Stimulated activated naive CD8-positive, alpha-beta T cell treated with anti-CD3 and anti-CD28 coated beads, Interleukin-15, Interleukin-2, amounts not matched to agents 100 ng/mL and 50 ng/mL, for 24 hours (primary cell): ENCODE results near the gene C18orf32.
A peak's percentile ranks its signal among the peaks of the same experiment; 100 is the strongest.
"Not testable (repeated sequence)": the region's sequence is repeated elsewhere in the genome, so short reads cannot be mapped to it uniquely, and the experiment has no call there.

Experiments used
- H3K27ac Mint-ChIP-seq: one replicate; pipeline ENCODE4 v1.8.0; 2021; ENCODE audit warnings: mild to moderate bottlenecking, mixed read lengths
- H3K27me3 Mint-ChIP-seq: one replicate; pipeline ENCODE4 v1.8.0; 2021; ENCODE audit warnings: mixed read lengths
- H3K36me3 Mint-ChIP-seq: one replicate; pipeline ENCODE4 v1.8.0; 2021; ENCODE audit warnings: low read depth, mixed read lengths
- H3K4me1 Mint-ChIP-seq: one replicate; pipeline ENCODE4 v1.8.0; 2021; ENCODE audit warnings: low read depth, mixed read lengths
- H3K4me3 Mint-ChIP-seq: one replicate; pipeline ENCODE4 v1.8.0; 2021; ENCODE audit warnings: mild to moderate bottlenecking, mixed read lengths
- H3K9me3 Mint-ChIP-seq: one replicate; pipeline ENCODE4 v1.8.0; 2021; ENCODE audit warnings: mixed read lengths

The C18orf32 gene

DNA sequence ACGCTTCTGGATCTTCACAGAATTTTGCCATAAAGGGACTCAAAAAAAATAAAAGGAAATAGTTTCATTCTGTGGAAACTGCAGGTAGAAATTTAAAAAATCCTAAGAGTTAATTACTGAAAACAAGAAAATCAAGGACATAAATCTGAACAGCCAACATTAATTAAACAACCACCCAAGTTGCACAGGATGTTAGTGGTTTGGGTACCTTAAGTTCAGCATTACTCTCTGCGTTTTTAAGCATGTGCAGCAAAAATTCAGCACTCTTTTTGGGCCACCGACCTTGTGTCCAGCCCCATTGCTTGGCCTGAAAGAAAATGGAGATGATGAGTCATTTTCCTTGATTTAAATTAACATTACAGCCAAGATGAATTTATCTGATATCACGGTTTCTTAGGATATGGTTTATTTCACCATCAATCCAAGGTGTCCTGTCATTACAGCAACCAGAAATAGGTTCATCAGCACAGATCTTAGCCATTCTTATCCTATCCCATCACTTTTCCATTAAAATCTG lies 3.3 kb upstream of the C18orf32 start:
- peak overlapping the region; percentile 100 for H3K27ac Mint-ChIP-seq
- peak overlapping the region; percentile 97 for H3K4me3 Mint-ChIP-seq
- peaks cover 70% of the 10 kb centered on the region for H3K4me1 Mint-ChIP-seq
- no peaks in the 10 kb centered on the region for H3K27me3 Mint-ChIP-seq
- H3K9me3 Mint-ChIP-seq: no peaks in the 10 kb centered on the region
- peaks cover 62% of the 10 kb centered on the region for H3K36me3 Mint-ChIP-seq

DNA sequence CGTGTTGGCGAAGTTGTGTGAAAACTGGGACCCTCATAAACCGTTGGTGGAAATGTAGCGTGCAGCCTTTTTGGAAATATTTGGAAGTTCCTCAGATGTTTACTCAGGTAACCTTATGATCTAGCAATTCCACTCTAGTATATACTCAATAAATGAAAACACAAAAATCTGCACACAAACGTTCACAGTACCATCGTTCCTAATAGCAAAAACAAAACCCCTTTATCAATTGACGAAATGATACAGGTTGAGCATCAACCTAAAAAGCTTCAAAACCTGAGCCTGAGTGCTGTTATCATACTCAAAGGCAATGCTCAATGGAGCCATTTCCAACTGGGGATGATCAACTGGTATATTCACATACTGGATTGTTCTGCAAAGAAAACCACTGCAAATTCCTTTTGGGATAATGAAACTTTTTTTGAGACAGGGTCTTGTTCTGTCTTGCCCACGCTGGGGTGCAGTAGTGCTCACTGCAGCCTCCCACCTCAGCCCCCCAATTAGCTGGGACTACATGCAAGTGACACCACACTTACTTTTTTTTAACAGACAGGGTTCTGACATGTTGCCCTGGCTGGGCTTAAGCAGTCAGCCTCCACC lies 777 bp upstream of the C18orf32 start:
- peak overlapping the region; percentile 100 for H3K27ac Mint-ChIP-seq
- H3K4me1 Mint-ChIP-seq: peaks cover 84% of the 10 kb centered on the region
- H3K9me3 Mint-ChIP-seq: no peaks in the 10 kb centered on the region
- peak overlapping the region; percentile 97 for H3K4me3 Mint-ChIP-seq
- no peaks in the 10 kb centered on the region for H3K27me3 Mint-ChIP-seq
- H3K36me3 Mint-ChIP-seq: peaks cover 78% of the 10 kb centered on the region

DNA sequence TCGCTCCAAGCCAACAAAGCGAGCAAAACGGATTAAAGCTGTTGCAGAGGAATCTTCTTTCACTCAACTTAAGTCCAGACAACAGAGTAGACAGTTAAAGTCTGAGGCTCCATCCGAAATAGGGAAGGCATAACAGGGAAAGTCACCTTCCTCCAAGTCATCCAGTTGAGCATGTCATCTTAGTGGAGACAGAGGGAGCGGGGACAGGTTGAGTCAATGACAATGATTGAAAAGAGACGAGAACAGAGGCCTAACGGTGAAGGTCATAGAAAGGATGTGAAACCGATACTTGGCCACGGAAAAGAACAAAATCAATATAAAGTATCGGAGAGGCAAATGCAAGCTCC lies 455 bp downstream of the C18orf32 start:
- no peaks in the 10 kb centered on the region for H3K27me3 Mint-ChIP-seq
- peaks cover 78% of the 10 kb centered on the region for H3K36me3 Mint-ChIP-seq
- peak overlapping the region; percentile 100 for H3K27ac Mint-ChIP-seq
- H3K9me3 Mint-ChIP-seq: no peaks in the 10 kb centered on the region
- H3K4me1 Mint-ChIP-seq: peaks cover 78% of the 10 kb centered on the region
- H3K4me3 Mint-ChIP-seq: peak overlapping the region; percentile 97

DNA sequence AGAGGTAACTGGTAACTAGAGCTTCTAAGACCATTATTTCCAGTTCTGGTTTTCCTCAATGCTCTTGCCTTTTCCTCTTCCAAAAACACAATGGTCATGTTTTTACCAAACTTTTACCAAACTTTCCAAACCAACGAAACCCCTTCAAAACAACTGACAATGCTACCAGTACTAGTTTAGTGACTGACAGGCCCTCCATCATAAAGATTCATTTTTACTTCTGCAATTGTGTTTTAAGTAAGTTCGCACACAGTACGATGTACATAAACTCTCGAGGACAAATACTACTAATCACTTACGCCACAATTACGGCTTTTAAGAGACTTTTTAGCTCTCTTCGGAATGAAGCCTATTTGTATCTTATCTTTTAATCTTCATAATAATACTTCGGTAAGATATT lies 900 bp downstream of the C18orf32 start:
- Mint-ChIP-seq H3K27me3 (no peaks in the 10 kb centered on the region), H3K4me3 (peak overlapping the region; percentile 97), H3K4me1 (peaks cover 74% of the 10 kb centered on the region), H3K9me3 (no peaks in the 10 kb centered on the region), H3K27ac (peak overlapping the region; percentile 100), H3K36me3 (peaks cover 78% of the 10 kb centered on the region)

DNA sequence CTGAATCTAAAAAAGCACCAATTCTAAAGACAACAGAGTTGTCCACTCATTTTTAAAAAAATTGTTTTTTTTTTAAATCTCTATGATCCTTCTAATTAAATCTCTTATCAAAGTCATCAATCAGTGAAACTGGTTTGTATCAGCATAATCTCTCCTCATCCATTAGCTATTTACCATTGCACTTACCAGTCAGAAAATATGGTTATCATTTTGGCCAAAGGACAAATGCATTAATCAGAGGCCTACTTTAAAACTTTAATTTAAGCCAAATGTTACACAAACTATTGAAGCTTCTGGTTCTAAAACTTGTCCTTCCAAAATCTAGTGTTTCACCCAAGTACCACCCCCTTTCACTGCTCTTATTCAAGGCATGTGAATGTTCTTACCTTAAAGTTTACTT lies 3.8 kb downstream of the C18orf32 start:
- Mint-ChIP-seq H3K36me3 (peaks cover 65% of the 10 kb centered on the region), H3K4me1 (peaks cover 52% of the 10 kb centered on the region), H3K27me3 (no peaks in the 10 kb centered on the region), H3K4me3 (no peak overlapping the region), H3K27ac (no peak overlapping the region), H3K9me3 (no peaks in the 10 kb centered on the region)

DNA sequence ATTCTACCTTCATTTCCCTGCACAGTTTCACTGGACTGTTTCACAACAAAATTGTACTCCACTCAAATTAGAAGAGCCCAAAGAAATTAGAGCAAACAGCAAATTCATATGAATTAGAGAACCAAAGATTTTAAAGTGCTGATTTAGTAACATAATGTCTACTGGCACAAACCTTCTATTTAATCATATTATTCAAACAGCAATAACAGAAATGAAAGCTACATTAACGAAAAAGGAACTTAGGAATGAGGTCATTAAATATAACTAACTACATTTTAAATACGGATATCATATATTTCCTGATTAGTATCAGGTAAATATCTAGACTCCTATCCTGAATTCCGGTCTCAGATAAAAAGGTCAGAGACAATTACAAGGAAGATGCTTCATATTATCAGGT lies 5.1 kb downstream of the C18orf32 start:
- H3K27me3 Mint-ChIP-seq: no peaks in the 10 kb centered on the region
- no peak overlapping the region for H3K4me3 Mint-ChIP-seq
- no peaks in the 10 kb centered on the region for H3K9me3 Mint-ChIP-seq
- H3K4me1 Mint-ChIP-seq: peaks cover 46% of the 10 kb centered on the region
- no peak overlapping the region for H3K27ac Mint-ChIP-seq
- H3K36me3 Mint-ChIP-seq: peaks cover 58% of the 10 kb centered on the region

DNA sequence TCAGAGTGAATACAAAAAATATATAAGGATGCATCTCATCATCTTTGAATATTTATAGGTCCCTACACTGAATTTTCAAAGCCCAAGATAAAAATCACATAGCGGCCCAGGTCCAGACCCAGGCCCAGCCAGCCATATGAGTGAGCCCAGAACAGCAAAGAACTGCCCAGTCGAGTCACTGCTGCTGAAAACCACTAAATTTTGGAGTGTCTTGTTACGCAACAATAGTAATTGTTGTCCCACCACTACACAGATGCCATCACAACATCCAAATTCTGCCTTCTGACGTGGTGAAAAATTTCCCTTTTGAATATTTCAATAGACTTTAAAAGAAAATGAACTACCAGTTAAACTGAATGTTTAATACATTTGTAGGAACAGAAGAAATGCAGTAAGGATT lies 5.7 kb downstream of the C18orf32 start:
- H3K36me3 Mint-ChIP-seq: peaks cover 58% of the 10 kb centered on the region
- no peaks in the 10 kb centered on the region for H3K9me3 Mint-ChIP-seq
- H3K27me3 Mint-ChIP-seq: no peaks in the 10 kb centered on the region
- H3K27ac Mint-ChIP-seq: no peak overlapping the region
- peaks cover 47% of the 10 kb centered on the region for H3K4me1 Mint-ChIP-seq
- H3K4me3 Mint-ChIP-seq: no peak overlapping the region

DNA sequence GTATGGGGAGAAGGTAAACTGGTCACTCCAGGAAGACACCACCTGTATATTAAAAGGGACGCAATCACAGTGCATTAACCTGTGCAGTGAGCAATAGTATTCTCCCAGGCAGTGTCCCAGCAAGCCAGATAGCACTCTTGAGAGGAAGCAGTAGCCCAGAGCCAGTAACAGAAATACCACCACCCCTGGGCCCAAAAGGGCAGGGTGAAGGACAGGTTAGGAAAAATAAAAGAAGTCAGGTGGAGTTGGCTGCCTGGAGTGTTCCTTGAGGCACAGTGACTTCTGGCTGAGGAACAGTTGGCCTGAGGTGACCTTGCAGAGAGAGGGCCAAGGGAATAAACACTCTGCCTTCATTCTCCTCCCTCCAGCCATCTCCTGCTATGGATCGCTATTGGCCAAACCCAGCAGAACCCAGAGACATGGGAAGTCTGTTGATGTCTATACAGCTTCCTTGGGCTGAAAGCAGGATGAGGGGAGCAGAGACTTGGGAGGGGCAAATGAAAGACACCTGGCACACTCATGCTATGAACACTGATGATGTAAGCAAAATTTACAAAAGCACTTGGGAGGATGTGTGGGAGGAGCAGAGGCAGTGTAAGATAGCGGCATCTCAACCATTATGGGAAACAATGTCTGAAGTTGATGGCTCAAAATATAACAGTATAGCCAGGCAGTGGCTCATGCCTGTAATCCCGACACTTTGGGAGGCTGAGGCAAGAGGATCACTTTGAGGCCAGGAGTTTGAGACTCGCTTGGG lies 7.5 kb downstream of the C18orf32 start:
- H3K4me1 Mint-ChIP-seq: peaks cover 32% of the 10 kb centered on the region
- H3K27me3 Mint-ChIP-seq: no peaks in the 10 kb centered on the region
- peak overlapping the region; percentile 32 for H3K27ac Mint-ChIP-seq
- H3K4me3 Mint-ChIP-seq: no peak overlapping the region
- no peaks in the 10 kb centered on the region for H3K9me3 Mint-ChIP-seq
- peaks cover 50% of the 10 kb centered on the region for H3K36me3 Mint-ChIP-seq

DNA sequence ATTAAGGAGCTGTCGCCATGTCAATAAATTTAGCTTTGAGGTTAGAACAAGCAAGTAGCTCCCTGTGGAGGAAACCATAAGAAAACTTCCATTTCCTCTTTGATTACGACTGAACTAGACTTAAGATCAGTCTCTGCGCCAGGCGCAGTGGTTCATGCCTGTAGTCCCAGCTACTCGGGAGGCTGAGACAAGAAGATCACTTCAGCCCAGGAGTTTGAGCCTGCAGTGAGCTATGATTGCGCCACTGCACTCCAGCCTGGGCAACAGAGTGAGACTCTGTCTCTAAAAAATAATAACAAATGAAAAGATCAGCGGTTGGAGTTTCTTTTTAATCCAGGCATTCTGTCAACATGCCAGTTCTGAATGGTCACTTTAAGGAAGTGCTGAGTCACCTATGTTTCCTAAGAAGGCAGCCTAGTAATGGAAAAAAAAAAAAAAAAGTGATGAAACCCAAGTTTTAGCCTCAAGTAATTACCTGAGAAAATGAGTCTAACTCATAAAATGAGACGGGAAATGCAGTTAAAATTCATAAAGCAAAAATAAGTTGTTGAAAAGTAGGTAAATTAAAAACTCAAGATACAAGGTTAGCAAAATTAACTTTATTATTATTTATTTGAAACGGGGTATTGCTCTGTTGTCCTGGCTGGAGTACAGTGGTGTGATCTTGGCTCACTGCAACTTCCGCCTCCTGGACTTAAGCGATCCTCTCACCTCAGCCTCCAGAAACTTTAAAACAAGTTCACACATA lies 10.2 kb downstream of the C18orf32 start:
- H3K27ac Mint-ChIP-seq: peak overlapping the region; percentile 76
- H3K36me3 Mint-ChIP-seq: peaks cover 35% of the 10 kb centered on the region
- H3K4me3 Mint-ChIP-seq: peak overlapping the region; percentile 19
- peaks cover 19% of the 10 kb centered on the region for H3K4me1 Mint-ChIP-seq
- no peaks in the 10 kb centered on the region for H3K9me3 Mint-ChIP-seq
- no peaks in the 10 kb centered on the region for H3K27me3 Mint-ChIP-seq

DNA sequence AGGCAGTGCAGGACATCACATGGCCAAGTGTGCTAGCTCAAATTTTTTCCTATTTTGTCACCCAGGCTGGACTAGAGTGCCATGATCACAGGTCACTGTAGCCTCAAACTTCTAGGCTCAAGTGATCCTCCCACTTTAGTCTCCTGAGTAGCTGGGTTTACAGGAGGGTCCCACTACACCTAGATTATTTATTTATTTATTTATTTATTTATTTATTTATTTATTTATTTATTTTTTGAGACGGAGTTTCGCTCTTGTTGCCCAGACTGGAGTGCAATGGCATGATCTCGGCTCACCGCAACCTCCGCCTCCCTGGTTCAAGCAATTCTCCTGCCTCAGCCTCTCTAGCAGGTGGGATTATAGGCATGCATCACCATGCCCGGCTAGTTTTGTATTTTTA lies 12.1 kb downstream of the C18orf32 start:
- H3K36me3 Mint-ChIP-seq: peaks cover 23% of the 10 kb centered on the region
- not testable (repeated sequence) for H3K9me3 Mint-ChIP-seq, H3K27me3 Mint-ChIP-seq, H3K27ac Mint-ChIP-seq, H3K4me3 Mint-ChIP-seq
- peaks cover 19% of the 10 kb centered on the region for H3K4me1 Mint-ChIP-seq

DNA sequence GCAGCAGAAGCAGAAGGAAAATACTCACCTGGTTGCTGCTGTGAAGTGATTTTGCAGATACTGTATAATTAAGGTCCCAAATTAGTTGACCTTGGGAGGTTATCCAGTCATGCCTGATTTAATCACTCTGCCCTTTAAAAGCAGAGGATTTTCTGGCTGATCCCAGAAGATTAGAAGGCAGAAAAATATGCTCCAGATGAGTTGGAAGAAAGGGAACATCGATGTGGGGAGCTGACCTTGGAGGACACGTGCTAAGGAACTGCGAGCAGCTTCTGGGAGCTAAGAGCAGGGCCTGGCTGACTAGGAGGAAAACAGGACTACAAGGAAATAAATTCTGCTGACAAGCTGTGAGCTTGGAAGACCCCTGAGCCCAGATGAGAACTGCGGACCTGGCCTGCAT lies 13.3 kb downstream of the C18orf32 start:
- Mint-ChIP-seq H3K27ac (no peak overlapping the region), H3K4me1 (peaks cover 12% of the 10 kb centered on the region), H3K27me3 (no peaks in the 10 kb centered on the region)

DNA sequence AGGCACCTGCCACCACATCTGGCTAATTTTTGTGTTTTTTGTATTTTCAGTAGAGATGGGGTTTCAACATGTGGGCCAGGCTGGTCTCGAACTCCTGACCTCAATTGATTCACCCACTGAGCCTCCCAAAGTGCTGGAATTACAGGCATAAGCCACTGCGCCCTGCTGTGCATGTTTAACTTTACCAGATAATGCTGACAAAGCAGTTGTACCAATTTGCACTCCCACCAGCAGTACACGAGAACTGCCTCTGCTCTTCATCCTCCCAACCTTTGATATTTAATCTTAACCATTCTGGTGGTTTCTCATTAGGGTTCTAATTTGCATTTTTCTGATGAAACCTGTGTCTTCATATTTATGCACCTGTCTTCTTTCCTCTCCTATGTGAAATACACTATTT lies 14.6 kb downstream of the C18orf32 start:
- Mint-ChIP-seq H3K4me3 (no peak overlapping the region), H3K9me3 (no peaks in the 10 kb centered on the region), H3K36me3 (peaks cover 12% of the 10 kb centered on the region), H3K27me3 (no peaks in the 10 kb centered on the region), H3K27ac (no peak overlapping the region), H3K4me1 (peaks cover 12% of the 10 kb centered on the region)

More for the DNA sequence above, 13.3 kb downstream of the C18orf32 start:
- H3K4me3 Mint-ChIP-seq: no peak overlapping the region
- no peaks in the 10 kb centered on the region for H3K9me3 Mint-ChIP-seq
- H3K36me3 Mint-ChIP-seq: peaks cover 12% of the 10 kb centered on the region

DNA sequence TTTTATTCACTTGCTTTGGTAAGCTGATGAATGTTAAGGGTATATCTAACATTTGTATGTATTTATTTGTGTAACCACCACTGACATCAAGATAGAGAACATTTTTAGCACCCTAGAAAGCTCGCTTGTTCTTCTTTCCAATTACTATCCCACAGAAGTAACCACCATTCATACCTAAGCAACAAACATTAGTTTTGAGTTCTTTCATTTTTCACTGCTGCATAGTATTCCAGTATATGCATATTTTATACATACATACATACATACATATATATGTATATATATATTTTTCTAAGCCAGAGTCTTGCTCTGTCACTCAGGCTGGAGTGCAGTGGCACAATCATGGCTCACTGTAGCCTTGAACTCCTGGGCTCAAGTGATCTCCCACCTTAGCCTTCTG lies 15.5 kb downstream of the C18orf32 start:
- H3K4me3 Mint-ChIP-seq: no peak overlapping the region
- no peaks in the 10 kb centered on the region for H3K27me3 Mint-ChIP-seq
- H3K36me3 Mint-ChIP-seq: peaks cover 3% of the 10 kb centered on the region
- no peak overlapping the region for H3K27ac Mint-ChIP-seq
- no peaks in the 10 kb centered on the region for H3K9me3 Mint-ChIP-seq
- peaks cover 3% of the 10 kb centered on the region for H3K4me1 Mint-ChIP-seq

DNA sequence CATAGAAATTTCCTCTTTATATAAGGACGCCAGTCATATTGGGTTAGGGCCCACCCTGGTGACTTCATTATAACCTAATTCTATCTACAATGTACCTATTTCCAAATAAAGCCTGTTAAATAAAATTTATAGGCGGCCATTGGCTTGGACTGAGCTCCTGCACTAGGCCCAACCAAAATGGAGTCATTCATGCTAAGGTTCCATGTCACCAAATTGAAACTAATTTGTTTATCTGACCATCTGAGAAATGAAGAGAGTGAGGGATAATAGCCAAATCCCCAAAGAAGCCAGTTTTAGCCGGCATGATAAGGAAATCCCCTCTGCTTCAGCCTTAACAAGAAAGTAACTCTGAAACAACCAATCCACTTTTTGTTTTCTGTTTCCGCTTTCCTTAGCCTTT lies 19.4 kb downstream of the C18orf32 start:
- no peak overlapping the region for H3K27ac Mint-ChIP-seq
- H3K4me3 Mint-ChIP-seq: no peak overlapping the region
- no peaks in the 10 kb centered on the region for H3K4me1 Mint-ChIP-seq
- H3K27me3 Mint-ChIP-seq: no peaks in the 10 kb centered on the region
- no peaks in the 10 kb centered on the region for H3K36me3 Mint-ChIP-seq
- no peaks in the 10 kb centered on the region for H3K9me3 Mint-ChIP-seq

DNA sequence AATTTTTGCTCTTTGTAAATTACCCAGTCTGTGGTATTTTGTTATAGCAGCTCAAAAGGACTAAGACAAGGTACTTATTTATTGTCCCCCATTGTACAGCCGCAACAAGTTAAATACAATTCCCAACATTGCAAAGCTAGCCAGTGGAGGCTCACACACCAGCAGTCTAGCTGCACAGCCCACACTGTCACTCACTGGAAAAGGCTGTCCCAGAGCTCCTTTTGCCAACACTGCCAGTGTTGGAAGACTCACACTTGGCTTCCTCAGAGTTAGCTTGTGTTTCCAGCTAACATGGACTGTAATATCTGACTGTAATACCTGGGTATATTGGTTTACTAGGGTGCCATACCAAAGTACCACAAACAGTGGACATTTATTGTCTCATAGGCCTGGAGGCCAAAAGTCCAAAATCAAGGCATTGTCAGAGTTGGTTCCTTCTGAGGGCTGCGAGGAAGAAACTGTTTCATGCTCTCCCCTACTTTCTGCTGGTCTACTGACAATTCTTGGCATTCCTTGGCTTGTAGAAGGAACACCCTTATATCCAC lies 19.9 kb downstream of the C18orf32 start:
- Mint-ChIP-seq H3K4me3 (no peak overlapping the region), H3K27me3 (no peaks in the 10 kb centered on the region), H3K4me1 (no peaks in the 10 kb centered on the region), H3K27ac (no peak overlapping the region), H3K36me3 (no peaks in the 10 kb centered on the region), H3K9me3 (no peaks in the 10 kb centered on the region)
